GM12878 (cell line): ENCODE measurements around the gene SLC25A33. TPM values are rescaled to one million over a fixed set of nuclear protein-coding genes. Genes with fewer than 3 reads are reported as not detected.

ENCODE experiments used
- ATAC-seq: fragments of 200-7000 bp; cut with Tn5 transposase; 3 replicates; pipeline ENCODE4 v1.9.1; 2020; ENCODE audit warnings: mild to moderate bottlenecking, moderate library complexity
- BruUV-seq: library from RNA; stranded (reverse); fragments of 400-500 nt; replicated peaks from 2 replicates; lab custom pipeline; 2021; lab: Mats Ljungman, UMichigan
- CTCF ChIA-PET: fragments of 300-600 bp; sonication (Branson Sonifier 250); formaldehyde crosslinking; extraction: SDS; loops from one replicate; lab custom pipeline; 2021; ENCODE audit warnings: inconsistent platforms; lab: Yijun Ruan, JAX
- POLR2A ChIA-PET: fragments of 350-600 bp; formaldehyde crosslinking; extraction: SDS; loops from one replicate; lab custom pipeline; 2021; ENCODE audit warnings: inconsistent platforms; lab: Charles Lee
- RAD21 ChIA-PET: fragments of 300-600 bp; sonication (Branson Sonifier 250); formaldehyde crosslinking; loops from one replicate; lab custom pipeline; 2023; ENCODE audit warnings: antibody characterized with exemption; ENCODE audit not compliant: unreplicated experiment; lab: Charles Lee
- SMC1A ChIA-PET: fragments of 300-600 bp; sonication (Branson Sonifier 250); formaldehyde crosslinking; loops from one replicate; lab custom pipeline; 2023; ENCODE audit not compliant: unreplicated experiment, uncharacterized antibody; lab: Charles Lee
- DNase-seq: peaks from one replicate; pipeline ENCODE4 v3.0.0-alpha.2; 2011; ENCODE audit warnings: low read depth, low spot score
- FAIRE-seq: peaks from 3 replicates; lab custom pipeline; 2011; peaks lifted over from hg19 to GRCh38; lab: Jason Lieb, UNC
- H2AFZ ChIP-seq: 2 replicates; pipeline ENCODE4 v1.6.0; 2011; ENCODE audit warnings: low read depth, low read length, control low read depth; ENCODE audit not compliant: control insufficient read depth
- H3K27ac ChIP-seq: 2 replicates; pipeline ENCODE4 v1.5.1; 2011; ENCODE audit warnings: control low read depth; ENCODE audit not compliant: control insufficient read depth, insufficient read depth
- H3K27me3 ChIP-seq, 2 experiments: replicated peaks in 1 of 2; 2 replicates each; pipeline versions ENCODE4 v1.6.0 to v1.6.1; 2011; ENCODE audit warnings: low read length in 1 of 2; ENCODE audit not compliant: control insufficient read depth in 2 of 2, insufficient read depth in 2 of 2
- H3K36me3 ChIP-seq, 2 experiments: 2 replicates each; pipeline ENCODE4 v1.5.1; 2011; ENCODE audit warnings: low read length in 1 of 2; ENCODE audit not compliant: control insufficient read depth in 2 of 2, insufficient read depth in 2 of 2
- H3K4me1 ChIP-seq: 2 replicates; pipeline ENCODE4 v1.6.1; 2011; ENCODE audit warnings: mild to moderate bottlenecking, low read length, moderate library complexity, mixed read lengths; ENCODE audit not compliant: control insufficient read depth, insufficient read depth
- H3K4me2 ChIP-seq: 2 replicates; pipeline ENCODE4 v1.6.0; 2011; ENCODE audit warnings: control low read depth; ENCODE audit not compliant: control insufficient read depth, insufficient read depth
- H3K4me3 ChIP-seq: fragments of 200-600 bp; sonication (generic); 2 replicates; pipeline ENCODE4 v1.5.1; 2016
- H3K79me2 ChIP-seq: 2 replicates; pipeline ENCODE4 v1.6.0; 2011; ENCODE audit warnings: low read length; ENCODE audit not compliant: control insufficient read depth, insufficient read depth
- H3K9ac ChIP-seq: 2 replicates; pipeline ENCODE4 v1.8.0; 2011; ENCODE audit warnings: low read length, control low read depth, mixed read lengths; ENCODE audit not compliant: control insufficient read depth, insufficient read depth
- H3K9me3 ChIP-seq: replicated peaks from 3 replicates; pipeline ENCODE4 v1.5.1; 2011; ENCODE audit warnings: mild to moderate bottlenecking, low read length; ENCODE audit not compliant: control insufficient read depth, insufficient read depth
- H4K20me1 ChIP-seq: 2 replicates; pipeline ENCODE4 v1.6.0; 2011; ENCODE audit not compliant: control insufficient read depth, insufficient read depth
- BMI1 ChIP-seq: fragments of 450-650 bp; IDR thresholded peaks from 2 replicates; pipeline ENCODE4 v1.6.1; 2016; ENCODE audit warnings: mild to moderate bottlenecking, moderate library complexity, borderline replicate concordance
- CREM ChIP-seq: IDR thresholded peaks from 2 replicates; pipeline ENCODE4 v1.6.1; 2014; ENCODE audit warnings: antibody characterized with exemption, low read depth
- CTCF ChIP-seq, 3 experiments: IDR thresholded peaks in 2 of 3; conservative IDR thresholded peaks in 1 of 3; 2 replicates each; pipeline ENCODE4 v1.5.1; 2011; ENCODE audit warnings: low read depth in 3 of 3, low read length in 3 of 3, mild to moderate bottlenecking in 3 of 3, control low read depth in 2 of 3, moderate library complexity in 2 of 3, inconsistent platforms in 1 of 3, mixed read lengths in 1 of 3; ENCODE audit not compliant: control insufficient read depth in 2 of 3, insufficient read depth in 1 of 3; ENCODE audit errors: extremely low read depth in 1 of 3
- E2F4 ChIP-seq: IDR thresholded peaks from 2 replicates; pipeline ENCODE4 v1.6.1; 2012; ENCODE audit warnings: low read depth, low read length, improper control_type of control experiment
- FOXK2 ChIP-seq: fragments of 450-650 bp; IDR thresholded peaks from 2 replicates; pipeline ENCODE4 v1.6.1; 2017; ENCODE audit warnings: mild to moderate bottlenecking, moderate library complexity
- KAT2A ChIP-seq: conservative IDR thresholded peaks from 2 replicates; pipeline ENCODE4 v1.6.1; 2011; ENCODE audit warnings: low read depth, low read length; ENCODE audit not compliant: control insufficient read depth
- MAX ChIP-seq: IDR thresholded peaks from 2 replicates; pipeline ENCODE4 v1.6.1; 2012; ENCODE audit warnings: low read depth, low read length, improper control_type of control experiment
- MLLT1 ChIP-seq: fragments of 450-650 bp; IDR thresholded peaks from 2 replicates; pipeline ENCODE4 v1.6.1; 2016; ENCODE audit warnings: mild to moderate bottlenecking
- NFXL1 ChIP-seq: fragments of 450-650 bp; IDR thresholded peaks from 2 replicates; pipeline ENCODE4 v1.6.1; 2017; ENCODE audit warnings: antibody characterized with exemption, mild to moderate bottlenecking, borderline replicate concordance
- PAX5 ChIP-seq: IDR thresholded peaks from 2 replicates; pipeline ENCODE4 v1.6.1; 2011; ENCODE audit warnings: low read depth, low read length, borderline replicate concordance
- RAD21 ChIP-seq: IDR thresholded peaks from 2 replicates; pipeline ENCODE4 v1.6.1; 2011; ENCODE audit warnings: mild to moderate bottlenecking, low read depth, low read length, moderate library complexity; ENCODE audit not compliant: insufficient read depth
- RB1 ChIP-seq: fragments of 450-650 bp; formaldehyde crosslinking; IDR thresholded peaks from 2 replicates; pipeline ENCODE4 v1.6.1; 2017; ENCODE audit warnings: mild to moderate bottlenecking, borderline replicate concordance
- RCOR1 ChIP-seq: conservative IDR thresholded peaks from 2 replicates; pipeline ENCODE4 v1.6.1; 2012; ENCODE audit warnings: low read depth, low read length, improper control_type of control experiment
- SPI1 ChIP-seq: IDR thresholded peaks from 2 replicates; pipeline ENCODE4 v1.6.1; 2011; ENCODE audit warnings: low read depth, mild to moderate bottlenecking, low read length, moderate library complexity, borderline replicate concordance; ENCODE audit not compliant: insufficient read depth
- TAF1 ChIP-seq: IDR thresholded peaks from 2 replicates; pipeline ENCODE4 v1.6.1; 2011; ENCODE audit warnings: mild to moderate bottlenecking, low read depth, low read length, borderline replicate concordance
- TBL1XR1 ChIP-seq: IDR thresholded peaks from 2 replicates; pipeline ENCODE4 v1.6.1; 2012; ENCODE audit warnings: low read depth, low read length, improper control_type of control experiment
- USF1 ChIP-seq: IDR thresholded peaks from 2 replicates; pipeline ENCODE4 v1.6.1; 2011; ENCODE audit warnings: borderline replicate concordance, low read depth, mild to moderate bottlenecking, moderate library complexity, mixed read lengths, low read length; ENCODE audit not compliant: insufficient read depth; ENCODE audit errors: extremely low read length
- ZNF274 ChIP-seq: IDR thresholded peaks from one replicate; pipeline ENCODE4 v1.8.0; 2011; ENCODE audit not compliant: insufficient read length, insufficient read depth
- WGBS: methylation state at CpG from one replicate; pipeline ENCODE4 v1.1.6; 2016; ENCODE audit warnings: low lambda C conversion rate; ENCODE audit not compliant: insufficient replicate concordance, insufficient coverage; ENCODE audit errors: missing lambda C conversion rate; 5-methylcytosine and 5-hydroxymethylcytosine counted together
- in situ Hi-C: fragments of 300-500 bp; cut with MboI; formaldehyde crosslinking; loops from 9 replicates; pipeline ENCODE4 v1.14.3; 2018; ENCODE audit warnings: mixed read lengths
- intact Hi-C: fragments of 100-400 bp; cut with micrococcal nuclease; formaldehyde crosslinking; loops from one replicate; pipeline ENCODE4 v1.14.2; 2022; ENCODE audit not compliant: unreplicated experiment
- polyA plus RNA-seq, 11 experiments: library from polyadenylated mRNA; depleted of rRNA in 4 of 11; unstranded in 6 of 11; stranded (reverse) in 5 of 11; fragments of >200 nt; fragmentation: Nextera tagmentation in 4 of 11; fragmentation: Illumina TruSeq in 1 of 11; extraction: Ambion mirVana in 4 of 11; extraction: Trizol in 1 of 11; gene quantifications; 1 replicate in 1 of 11; 2 replicates in 10 of 11; pipeline versions ENCODE4 v1.2.1 to v1.2.3, GENCODE V29; 2011 to 2016; ENCODE audit warnings: inconsistent platforms in 2 of 11, missing spikeins in 2 of 11, low read depth in 1 of 11
- total RNA-seq, 4 experiments: library from RNA; depleted of rRNA in 3 of 4; stranded (reverse); fragments of >200 nt in 3 of 4; fragmentation: Illumina TruSeq in 1 of 4; extraction: Trizol in 1 of 4; gene quantifications; 2 replicates each; pipeline versions ENCODE4 v1.2.1 to v1.2.3, GENCODE V29; 2013 to 2021

Gene SLC25A33
- total and polyA plus RNA-seq, 10 of the 15 experiments (the other 5 are each of a cell fraction or from before 2014, with no cell fraction given): 1.7 to 11.2 (median 8.4) TPM

GRCh38 chr1:9576903-9577302 is 37.6 kb downstream of the SLC25A33 start:
- no peaks in the 10 kb centered on the region for H4K20me1 ChIP-seq
- no peaks in the 10 kb centered on the region for H3K9me3 ChIP-seq
- no peak overlapping the region for H3K9ac ChIP-seq
- TF ChIP-seq MAX: no peak
- no peak for TF ChIP-seq SPI1
- no peak for TF ChIP-seq RAD21
- no peak for TF ChIP-seq MLLT1
- TF ChIP-seq RB1: no peak
- TF ChIP-seq USF1: no peak
- TF ChIP-seq TAF1: no peak
- TF ChIP-seq TBL1XR1: no peak
- TF ChIP-seq CTCF (IDR thresholded peaks at IDR 0.05 in 2 of 3, conservative IDR thresholded peaks at IDR 0.05 in 1 of 3; ENCODE audit: control insufficient read depth in 2 of 3, extremely low read depth in 1 of 3, insufficient read depth in 1 of 3, low read depth in 3 of 3, low read length in 3 of 3): no peak
- TF ChIP-seq NFXL1: no peak
- no peak for TF ChIP-seq RCOR1
- TF ChIP-seq E2F4: no peak
- TF ChIP-seq KAT2A: no peak
- TF ChIP-seq FOXK2: no peak
- TF ChIP-seq BMI1: no peak
- no peak for TF ChIP-seq PAX5
- no peak for TF ChIP-seq CREM
- TF ChIP-seq ZNF274: no peak
- H3K27me3 ChIP-seq: no peaks in the 10 kb centered on the region
- H3K4me1 ChIP-seq: no peaks in the 10 kb centered on the region
- FAIRE-seq: no peak
- intact Hi-C loops: no loop called here
- no peak for DNase-seq
- no peaks in the 10 kb centered on the region for H3K79me2 ChIP-seq
- SMC1A ChIA-PET: no interaction called here
- H3K4me2 ChIP-seq: no peak overlapping the region
- no peak overlapping the region for H3K4me3 ChIP-seq
- POLR2A ChIA-PET: no interaction called here
- RAD21 ChIA-PET: no interaction called here
- H2AFZ ChIP-seq: no peak overlapping the region
- WGBS: 86% methylated on average over 6 of the region's 6 CpGs
- ATAC-seq: no peak
- BruUV-seq: no TSS peak
- H3K27ac ChIP-seq: no peak overlapping the region
- H3K36me3 ChIP-seq: peaks cover 11 to 21% of the 10 kb centered on the region in 2 experiments; a peak in 3 of 4 replicates
- CTCF ChIA-PET: interaction anchor here (1.0 to 1.2 kb wide), 2 partner anchors 13 to 288 kb away, joined by 3 read pairs; no protein-coding TSS in a partner anchor
- in situ Hi-C loops: no loop called here
